Ovary (tissue), 3 donors: ENCODE measurements around the gene RHPN2.

ENCODE experiments used
- CTCF ChIP-seq, 3 donors: fragments of 450-650 bp in 2 of 3; fragments of 200-600 bp in 1 of 3; IDR thresholded peaks; one replicate each; pipeline versions ENCODE4 v1.5.1 to v1.8.0; 2016 to 2022; ENCODE audit warnings: antibody characterized with exemption in 3 of 3, mild to moderate bottlenecking in 1 of 3
- POLR2A ChIP-seq: fragments of 450-650 bp; IDR thresholded peaks from one replicate; pipeline ENCODE4 v1.6.1; 2017; ENCODE audit warnings: antibody characterized with exemption, mild to moderate bottlenecking, moderate library complexity
- donor health status: DM: no; HTN: no; CAD: no.

GRCh38 chr19:33024398-33024797, 40.3 kb downstream of the RHPN2 start:
- TF ChIP-seq CTCF (IDR thresholded peaks at IDR 0.05) (no peak), POLR2A (no peak)
